HCT116 (cell line): Measurements from ENCODE around the gene TECTA. TPM values are rescaled to one million over a fixed set of nuclear protein-coding genes. Genes with fewer than 3 reads are reported as not detected.

ENCODE experiments used
- ATAC-seq: fragments of 200-7000 bp; cut with Tn5 transposase; 2 replicates; pipeline ENCODE4 v1.9.1; 2020; ENCODE audit warnings: mild to moderate bottlenecking, moderate library complexity
- BruUV-seq: library from RNA; stranded (reverse); fragments of 400-500 nt; replicated peaks from 2 replicates; lab custom pipeline; 2021; lab: Mats Ljungman, UMichigan
- CTCF ChIA-PET: fragments of 300-600 bp; sonication (Branson Sonifier 250); formaldehyde crosslinking; loops from one replicate; lab custom pipeline; 2021; ENCODE audit warnings: antibody characterized with exemption; lab: Charles Lee
- POLR2A ChIA-PET: fragments of 300-600, 350-600 bp; sonication (Branson Sonifier 250); formaldehyde crosslinking; loops from one replicate; lab custom pipeline; 2021; ENCODE audit warnings: antibody characterized with exemption; lab: Charles Lee
- RAD21 ChIA-PET, 2 experiments: fragments of 300-600 bp; sonication (Branson Sonifier 250); formaldehyde crosslinking; loops; one replicate each; lab custom pipeline; 2023; ENCODE audit warnings: low total read pairs in 2 of 2; ENCODE audit not compliant: uncharacterized antibody in 2 of 2, unreplicated experiment in 2 of 2, low non-redundant PET in 1 of 2; lab: Charles Lee
- DNase-seq: peaks from one replicate; pipeline ENCODE4 v3.0.0-alpha.2; 2010; ENCODE audit warnings: low read depth, low spot score
- H2AFZ ChIP-seq: fragments of 200-600 bp; shearing (Covaris generic), sonication (generic); 2 replicates; pipeline ENCODE4 v1.6.1; 2017; ENCODE audit warnings: low read depth, mixed run types, mixed read lengths, antibody characterized with exemption, low read length; ENCODE audit not compliant: poor library complexity, severe bottlenecking
- H3K27ac ChIP-seq: 2 replicates; pipeline ENCODE4 v1.5.1; 2012; ENCODE audit warnings: low read depth, low read length
- H3K27me3 ChIP-seq: fragments of 200-600 bp; sonication (generic); 2 replicates; pipeline ENCODE4 v1.6.1; 2016; ENCODE audit warnings: mixed run types, low read length, mixed read lengths; ENCODE audit not compliant: insufficient read depth
- H3K36me3 ChIP-seq, 2 experiments: fragments of 200-500 bp in 1 of 2; fragments of 200-600 bp in 1 of 2; sonication (Bioruptor generic) in 1 of 2; sonication (generic) in 1 of 2; 2 replicates each; pipeline versions ENCODE4 v1.5.1 to v1.6.1; 2014 to 2016; ENCODE audit warnings: low read length in 2 of 2, inconsistent platforms in 1 of 2, mixed read lengths in 1 of 2, mixed run types in 1 of 2; ENCODE audit not compliant: insufficient read depth in 2 of 2, control insufficient read depth in 1 of 2
- H3K4me1 ChIP-seq, 2 experiments: fragments of 200-600 bp in 1 of 2; sonication (generic) in 1 of 2; 2 replicates each; pipeline versions ENCODE4 v1.5.1 to v1.6.1; 2012 to 2017; ENCODE audit warnings: low read length in 2 of 2, inconsistent platforms in 1 of 2, mild to moderate bottlenecking in 1 of 2, mixed read lengths in 1 of 2, mixed run types in 1 of 2, moderate library complexity in 1 of 2; ENCODE audit not compliant: insufficient read depth in 2 of 2, control insufficient read depth in 1 of 2
- H3K4me2 ChIP-seq: fragments of 200-600 bp; sonication (generic); 2 replicates; pipeline ENCODE4 v1.6.1; 2017; ENCODE audit warnings: mixed run types, low read length, mixed read lengths
- H3K4me3 ChIP-seq, 2 experiments: fragments of 200-600 bp in 1 of 2; sonication (generic) in 1 of 2; replicated peaks in 1 of 2; 2 replicates each; pipeline ENCODE4 v1.5.1; 2011 to 2016; ENCODE audit warnings: low read length in 2 of 2, control low read depth in 1 of 2, low read depth in 1 of 2, mild to moderate bottlenecking in 1 of 2, mixed read lengths in 1 of 2, mixed run types in 1 of 2
- H3K79me2 ChIP-seq: fragments of 200-600 bp; sonication (generic); 2 replicates; pipeline ENCODE4 v1.6.1; 2017; ENCODE audit warnings: mild to moderate bottlenecking, mixed run types, low read length, moderate library complexity, mixed read lengths; ENCODE audit not compliant: insufficient read depth
- H3K9ac ChIP-seq: fragments of 200-600 bp; sonication (generic); 2 replicates; pipeline ENCODE4 v1.6.1; 2016; ENCODE audit warnings: low read length, mixed read lengths
- H3K9me2 ChIP-seq: fragments of 200-600 bp; sonication (generic), shearing (Covaris generic); 2 replicates; pipeline ENCODE4 v1.6.1; 2017; ENCODE audit warnings: mixed run types, mild to moderate bottlenecking, moderate library complexity; ENCODE audit not compliant: insufficient read depth
- H3K9me3 ChIP-seq, 2 experiments: fragments of 200-500 bp in 1 of 2; fragments of 200-600 bp in 1 of 2; sonication (Bioruptor generic) in 1 of 2; sonication (generic) in 1 of 2; 2 replicates each; pipeline ENCODE4 v1.6.1; 2014 to 2017; ENCODE audit warnings: low read length in 2 of 2, mixed read lengths in 2 of 2, inconsistent platforms in 1 of 2, low read depth in 1 of 2, mild to moderate bottlenecking in 1 of 2, mixed run types in 1 of 2, moderate library complexity in 1 of 2; ENCODE audit not compliant: control insufficient read depth in 1 of 2, insufficient read depth in 1 of 2
- H4K20me1 ChIP-seq: fragments of 200-600 bp; sonication (generic), shearing (Covaris generic); 2 replicates; pipeline ENCODE4 v1.6.1; 2017; ENCODE audit warnings: mixed run types, mild to moderate bottlenecking, moderate library complexity; ENCODE audit not compliant: insufficient read depth
- CEBPB ChIP-seq: IDR thresholded peaks from 2 replicates; pipeline ENCODE4 v1.6.1; 2012; ENCODE audit warnings: low read depth
- ELF1 ChIP-seq: IDR thresholded peaks from 2 replicates; pipeline ENCODE4 v1.6.1; 2012; ENCODE audit warnings: low read depth, borderline replicate concordance
- EZH2 ChIP-seq: fragments of 200-600 bp; sonication (generic); IDR thresholded peaks from 2 replicates; pipeline ENCODE4 v1.6.1; 2017; ENCODE audit warnings: antibody characterized with exemption, mixed run types
- EZH2phosphoT487 ChIP-seq: fragments of 200-600 bp; IDR thresholded peaks from 2 replicates; pipeline ENCODE4 v1.6.1; 2018; ENCODE audit warnings: antibody characterized with exemption, borderline replicate concordance
- FOSL1 ChIP-seq: IDR thresholded peaks from 2 replicates; pipeline ENCODE4 v1.6.1; 2012; ENCODE audit warnings: low read depth
- JUND ChIP-seq: IDR thresholded peaks from 2 replicates; pipeline ENCODE4 v1.6.1; 2012
- POLR2A ChIP-seq: IDR thresholded peaks from 2 replicates; pipeline ENCODE4 v1.7.0; 2011; ENCODE audit warnings: borderline replicate concordance; ENCODE audit not compliant: insufficient read depth, insufficient read length; ENCODE audit errors: extremely low read depth
- POLR2AphosphoS5 ChIP-seq: IDR thresholded peaks from 2 replicates; pipeline ENCODE4 v1.6.1; 2011; ENCODE audit warnings: mild to moderate bottlenecking, low read depth, low read length, moderate library complexity
- RAD21 ChIP-seq: IDR thresholded peaks from 2 replicates; pipeline ENCODE4 v1.6.1; 2012; ENCODE audit warnings: low read depth, mild to moderate bottlenecking
- SIN3A ChIP-seq: IDR thresholded peaks from 2 replicates; pipeline ENCODE4 v1.6.1; 2012; ENCODE audit warnings: low read depth
- SRF ChIP-seq: IDR thresholded peaks from 2 replicates; pipeline ENCODE4 v1.6.1; 2012; ENCODE audit warnings: low read depth
- YY1 ChIP-seq: IDR thresholded peaks from 2 replicates; pipeline ENCODE4 v1.6.1; 2011; ENCODE audit warnings: low read length, low read depth, moderate library complexity, mild to moderate bottlenecking; ENCODE audit not compliant: insufficient replicate concordance; ENCODE audit errors: extremely low read depth
- intact Hi-C: fragments of 100-400 bp; cut with micrococcal nuclease; formaldehyde crosslinking; loops from 2 replicates; pipeline ENCODE4 v1.10.0; 2022
- total RNA-seq: library from RNA; stranded (reverse); gene quantifications from one replicate; pipeline ENCODE4 v1.2.1, GENCODE V29; 2021; ENCODE audit not compliant: unreplicated experiment
- TF ChIP-seq, protein P1 (sequence below): IDR thresholded peaks from 2 replicates; pipeline ENCODE4 v1.6.1; 2012; ENCODE audit warnings: low read depth
- TF ChIP-seq, protein P2 (sequence below): IDR thresholded peaks from 2 replicates; pipeline ENCODE4 v1.6.1; 2012

The TECTA gene
- total RNA-seq, 1 experiment from 2014 or later, result 0.81 TPM

- no TSS peak for BruUV-seq
- no peaks in the 10 kb centered on the region for H3K4me1 ChIP-seq
- no peak overlapping the region for H3K4me3 ChIP-seq
- H2AFZ ChIP-seq, result no peak overlapping the region
- H3K27ac ChIP-seq, result no peak overlapping the region
- no peaks in the 10 kb centered on the region for H4K20me1 ChIP-seq
- DNase-seq, result no peak
- H3K9me3 ChIP-seq, result no peaks in the 10 kb centered on the region
- no peak overlapping the region for H3K9ac ChIP-seq
- H3K9me2 ChIP-seq, result no peaks in the 10 kb centered on the region
- no peaks in the 10 kb centered on the region for H3K79me2 ChIP-seq
- no peak overlapping the region for H3K4me2 ChIP-seq
- ChIA-PET POLR2A (no interaction called here), CTCF (no interaction called here)
- TF ChIP-seq CEBPB (no peak), SRF (no peak), RAD21 (no peak), SIN3A (no peak), POLR2A (no peak), JUND (no peak), POLR2AphosphoS5 (no peak), FOSL1 (no peak), ELF1 (no peak), EZH2phosphoT487 (no peak), YY1 (no peak), EZH2 (no peak)
- TF ChIP-seq, protein P1, sequence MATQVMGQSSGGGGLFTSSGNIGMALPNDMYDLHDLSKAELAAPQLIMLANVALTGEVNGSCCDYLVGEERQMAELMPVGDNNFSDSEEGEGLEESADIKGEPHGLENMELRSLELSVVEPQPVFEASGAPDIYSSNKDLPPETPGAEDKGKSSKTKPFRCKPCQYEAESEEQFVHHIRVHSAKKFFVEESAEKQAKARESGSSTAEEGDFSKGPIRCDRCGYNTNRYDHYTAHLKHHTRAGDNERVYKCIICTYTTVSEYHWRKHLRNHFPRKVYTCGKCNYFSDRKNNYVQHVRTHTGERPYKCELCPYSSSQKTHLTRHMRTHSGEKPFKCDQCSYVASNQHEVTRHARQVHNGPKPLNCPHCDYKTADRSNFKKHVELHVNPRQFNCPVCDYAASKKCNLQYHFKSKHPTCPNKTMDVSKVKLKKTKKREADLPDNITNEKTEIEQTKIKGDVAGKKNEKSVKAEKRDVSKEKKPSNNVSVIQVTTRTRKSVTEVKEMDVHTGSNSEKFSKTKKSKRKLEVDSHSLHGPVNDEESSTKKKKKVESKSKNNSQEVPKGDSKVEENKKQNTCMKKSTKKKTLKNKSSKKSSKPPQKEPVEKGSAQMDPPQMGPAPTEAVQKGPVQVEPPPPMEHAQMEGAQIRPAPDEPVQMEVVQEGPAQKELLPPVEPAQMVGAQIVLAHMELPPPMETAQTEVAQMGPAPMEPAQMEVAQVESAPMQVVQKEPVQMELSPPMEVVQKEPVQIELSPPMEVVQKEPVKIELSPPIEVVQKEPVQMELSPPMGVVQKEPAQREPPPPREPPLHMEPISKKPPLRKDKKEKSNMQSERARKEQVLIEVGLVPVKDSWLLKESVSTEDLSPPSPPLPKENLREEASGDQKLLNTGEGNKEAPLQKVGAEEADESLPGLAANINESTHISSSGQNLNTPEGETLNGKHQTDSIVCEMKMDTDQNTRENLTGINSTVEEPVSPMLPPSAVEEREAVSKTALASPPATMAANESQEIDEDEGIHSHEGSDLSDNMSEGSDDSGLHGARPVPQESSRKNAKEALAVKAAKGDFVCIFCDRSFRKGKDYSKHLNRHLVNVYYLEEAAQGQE, result no peak
- TF ChIP-seq, protein P2, sequence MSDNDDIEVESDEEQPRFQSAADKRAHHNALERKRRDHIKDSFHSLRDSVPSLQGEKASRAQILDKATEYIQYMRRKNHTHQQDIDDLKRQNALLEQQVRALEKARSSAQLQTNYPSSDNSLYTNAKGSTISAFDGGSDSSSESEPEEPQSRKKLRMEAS, result no peak
- TF ChIP-seq, all 23 proteins: peak for 0
- no peak for ATAC-seq
- RAD21 ChIA-PET, result no interaction called here
- H3K27me3 ChIP-seq, result no peaks in the 10 kb centered on the region
- intact Hi-C loops, result no loop called here
- H3K36me3 ChIP-seq, result no peaks in the 10 kb centered on the region
Measured at GRCh38 chr11:121149116-121149515, 48.1 kb downstream of the TECTA start.
